HEK293T (cell line): Measurements from ENCODE around the gene HOMER3.

Experiments
- ELF4 ChIP-seq: fragments of 450-650 bp; IDR thresholded peaks from 2 replicates; pipeline ENCODE4 v1.6.1; 2017; ENCODE audit warnings: antibody characterized with exemption
- FOXM1 ChIP-seq: fragments of 450-650 bp; IDR thresholded peaks from 2 replicates; pipeline ENCODE4 v1.6.1; 2017; ENCODE audit warnings: mild to moderate bottlenecking, borderline replicate concordance
- HDGF ChIP-seq: fragments of 450-650 bp; IDR thresholded peaks from 2 replicates; pipeline ENCODE4 v1.6.1; 2017; ENCODE audit warnings: antibody characterized with exemption, borderline replicate concordance
- SP1 ChIP-seq: fragments of 450-650 bp; IDR thresholded peaks from 2 replicates; pipeline ENCODE4 v1.6.1; 2017
- SUZ12 ChIP-seq: fragments of 450-650 bp; IDR thresholded peaks from 2 replicates; pipeline ENCODE4 v1.6.1; 2016; ENCODE audit warnings: mild to moderate bottlenecking
- ZNF384 ChIP-seq: fragments of 450-650 bp; IDR thresholded peaks from 2 replicates; pipeline ENCODE4 v1.6.1; 2016

GRCh38 chr19:18905058-18905456 lies 36.0 kb downstream of the HOMER3 start:
- TF ChIP-seq HDGF (no peak), ZNF384 (no peak), FOXM1 (no peak), ELF4 (no peak), SP1 (no peak), SUZ12 (no peak)
